Keratinocyte (primary cell): ENCODE results near the gene TRAPPC3L. TPM values are rescaled to one million over a fixed set of nuclear protein-coding genes. Genes with fewer than 3 reads are reported as not detected.

Experiments
- DNase-seq: peaks from one replicate; pipeline ENCODE4 v3.0.0-alpha.2; 2011; ENCODE audit warnings: low read depth, missing footprints, low spot score
- FAIRE-seq: peaks from 2 replicates; lab custom pipeline; 2011; peaks lifted over from hg19 to GRCh38; lab: Jason Lieb, UNC
- H2AFZ ChIP-seq: 2 replicates; pipeline ENCODE4 v1.6.0; 2012; ENCODE audit warnings: low read length, control low read depth, inconsistent platforms; ENCODE audit not compliant: control insufficient read depth
- H3K27ac ChIP-seq: 2 replicates; pipeline ENCODE4 v1.5.1; 2011; ENCODE audit warnings: low read length; ENCODE audit not compliant: control insufficient read depth, insufficient read depth
- H3K27me3 ChIP-seq: 3 replicates; pipeline ENCODE4 v1.6.0; 2011; ENCODE audit warnings: low read length; ENCODE audit not compliant: control insufficient read depth, insufficient read depth; ENCODE audit errors: extremely low read depth
- H3K36me3 ChIP-seq, 2 experiments: 2 replicates in 1 of 2; 3 replicates in 1 of 2; pipeline ENCODE4 v1.5.1; 2011; ENCODE audit warnings: low read length in 2 of 2, mild to moderate bottlenecking in 1 of 2; ENCODE audit not compliant: control insufficient read depth in 2 of 2, insufficient read depth in 2 of 2; ENCODE audit errors: extremely low read depth in 1 of 2
- H3K4me1 ChIP-seq: 3 replicates; pipeline ENCODE4 v1.5.1; 2011; ENCODE audit warnings: low read length; ENCODE audit not compliant: control insufficient read depth, insufficient read depth; ENCODE audit errors: extremely low read depth
- H3K4me2 ChIP-seq: 3 replicates; pipeline ENCODE4 v1.6.0; 2011; ENCODE audit warnings: low read depth, low read length; ENCODE audit not compliant: control insufficient read depth, insufficient read depth; ENCODE audit errors: extremely low read depth
- H3K4me3 ChIP-seq, 3 experiments: fragments of 200-600 bp in 1 of 3; sonication (generic) in 1 of 3; 2 replicates in 2 of 3; 3 replicates in 1 of 3; pipeline ENCODE4 v1.5.1; 2011 to 2016; ENCODE audit warnings: low read length in 3 of 3, mild to moderate bottlenecking in 3 of 3, control low read depth in 2 of 3, inconsistent platforms in 1 of 3, low read depth in 1 of 3, mixed read lengths in 1 of 3, mixed run types in 1 of 3, moderate library complexity in 1 of 3; ENCODE audit not compliant: control insufficient read depth in 2 of 3, insufficient read depth in 2 of 3; ENCODE audit errors: extremely low read depth in 1 of 3
- H3K79me2 ChIP-seq: 2 replicates; pipeline ENCODE4 v1.6.0; 2012; ENCODE audit warnings: low read length; ENCODE audit not compliant: control insufficient read depth, insufficient read depth
- H3K9ac ChIP-seq: 3 replicates; pipeline ENCODE4 v1.6.0; 2011; ENCODE audit warnings: low read length; ENCODE audit not compliant: control insufficient read depth, insufficient read depth; ENCODE audit errors: extremely low read depth
- H3K9me1 ChIP-seq: 3 replicates; pipeline ENCODE4 v1.6.0; 2011; ENCODE audit warnings: low read length; ENCODE audit not compliant: control insufficient read depth, insufficient read depth; ENCODE audit errors: extremely low read depth
- H3K9me3 ChIP-seq: 2 replicates; pipeline ENCODE4 v1.5.1; 2012; ENCODE audit warnings: low read depth, low read length; ENCODE audit not compliant: control insufficient read depth
- H4K20me1 ChIP-seq: 3 replicates; pipeline ENCODE4 v1.6.0; 2011; ENCODE audit warnings: low read length; ENCODE audit not compliant: control insufficient read depth, insufficient read depth; ENCODE audit errors: extremely low read depth
- CTCF ChIP-seq, 3 experiments: IDR thresholded peaks in 1 of 3; conservative IDR thresholded peaks in 1 of 3; optimal IDR thresholded peaks in 1 of 3; 2 replicates in 2 of 3; 3 replicates in 1 of 3; pipeline versions ENCODE3 to v1.5.1; 2011; ENCODE audit warnings: low read length in 3 of 3, mild to moderate bottlenecking in 3 of 3, moderate library complexity in 2 of 3, control low read depth in 1 of 3, inconsistent platforms in 1 of 3; ENCODE audit not compliant: insufficient read depth in 2 of 3; ENCODE audit errors: extremely low read depth in 1 of 3
- EZH2 ChIP-seq: IDR thresholded peaks from one replicate; pipeline ENCODE4 v1.6.1; 2012; ENCODE audit warnings: inconsistent platforms, mild to moderate bottlenecking, low read length, moderate library complexity
- dilution Hi-C: fragments of 300-500 bp; cut with MboI; formaldehyde crosslinking; loops from one replicate; pipeline ENCODE4 v1.7.0; 2020; ENCODE audit warnings: low sequenced_read_pairs; ENCODE audit not compliant: extremely low pct_ligation_motif_present
- polyA plus RNA-seq, 5 experiments: library from polyadenylated mRNA; depleted of rRNA in 3 of 5; stranded (reverse) in 3 of 5; stranded (forward) in 1 of 5; unstranded in 1 of 5; fragments of >200 nt; gene quantifications; 1 replicate in 1 of 5; 2 replicates in 3 of 5; 3 replicates in 1 of 5; pipeline versions ENCODE4 v1.2.1 to v1.2.3, GENCODE V29; 2011 to 2012; ENCODE audit warnings: missing spikeins in 2 of 5, low read depth in 1 of 5, low replicate concordance in 1 of 5

The TRAPPC3L gene
- polyA plus RNA-seq, 1 donor (not counting 4 experiments of a cell fraction or from before 2014, with no cell fraction given): 0.31 TPM

- peaks cover 5% of the 10 kb centered on the region for H3K4me1 ChIP-seq
- dilution Hi-C loops: no loop called here
- no peaks in the 10 kb centered on the region for H3K36me3 ChIP-seq
- no peaks in the 10 kb centered on the region for H3K9me3 ChIP-seq
- no peaks in the 10 kb centered on the region for H4K20me1 ChIP-seq
- no peak overlapping the region for H3K4me2 ChIP-seq
- H3K27me3 ChIP-seq: no peaks in the 10 kb centered on the region
- H3K9ac ChIP-seq: no peak overlapping the region
- no peak overlapping the region for H3K4me3 ChIP-seq
- no peaks in the 10 kb centered on the region for H3K9me1 ChIP-seq
- H3K27ac ChIP-seq: no peak overlapping the region
- FAIRE-seq (no peak), DNase-seq (no peak)
- no peak overlapping the region for H2AFZ ChIP-seq
- no peaks in the 10 kb centered on the region for H3K79me2 ChIP-seq
- TF ChIP-seq CTCF (optimal IDR thresholded peaks at IDR 0.05 in 1 of 3, IDR thresholded peaks at IDR 0.05 in 1 of 3, conservative IDR thresholded peaks at IDR 0.05 in 1 of 3; ENCODE audit: extremely low read depth in 1 of 3, insufficient read depth in 2 of 3, low read length in 3 of 3) (no peak), EZH2 (no peak)
Measured at GRCh38 chr6:116507324-116507723, 38.2 kb downstream of the TRAPPC3L start.

GRCh38 chr6:116500969-116501433 lies 44.5 kb downstream of the TRAPPC3L start:
- H3K27me3 ChIP-seq: no peaks in the 10 kb centered on the region
- no peaks in the 10 kb centered on the region for H3K9me1 ChIP-seq
- dilution Hi-C loops: no loop called here
- TF ChIP-seq EZH2 (no peak), CTCF (optimal IDR thresholded peaks at IDR 0.05 in 1 of 3, IDR thresholded peaks at IDR 0.05 in 1 of 3, conservative IDR thresholded peaks at IDR 0.05 in 1 of 3; ENCODE audit: extremely low read depth in 1 of 3, insufficient read depth in 2 of 3, low read length in 3 of 3) (no peak)
- H3K9ac ChIP-seq: no peak overlapping the region
- peaks cover 4% of the 10 kb centered on the region for H3K4me1 ChIP-seq
- H3K36me3 ChIP-seq: no peaks in the 10 kb centered on the region
- H3K9me3 ChIP-seq: no peaks in the 10 kb centered on the region
- peak overlapping the region; percentile 61 for H2AFZ ChIP-seq
- peak; percentile 1 for DNase-seq
- peak; percentile 23 for FAIRE-seq
- peak overlapping the region in 1 of 3 experiments; percentile 32 for H3K4me3 ChIP-seq
- H3K4me2 ChIP-seq: peak overlapping the region; percentile 60
- no peaks in the 10 kb centered on the region for H3K79me2 ChIP-seq
- H4K20me1 ChIP-seq: no peaks in the 10 kb centered on the region
- H3K27ac ChIP-seq: no peak overlapping the region
